Suppressor macrophage treated with lipopolysaccharide for 4 hours (primary cell): ENCODE measurements around the gene NOL11.
A peak's percentile ranks its signal among the peaks of the same experiment; 100 is the strongest.
"Not testable (repeated sequence)": the region's sequence is repeated elsewhere in the genome, so short reads cannot be mapped to it uniquely, and the experiment has no call there.

Experiments used
- DNase-seq: peaks from one replicate; pipeline ENCODE4 v3.0.0-alpha.2; 2020

The NOL11 gene

GRCh38 chr17:67756766-67757165 is 39.0 kb downstream of the NOL11 start:
- DNase-seq, result not testable (repeated sequence)

GRCh38 chr17:67759355-67760171 is 41.8 kb downstream of the NOL11 start:
- DNase-seq, result no peak

- DNase-seq, result no peak
Observed at GRCh38 chr17:67765623-67766022, 47.9 kb downstream of the NOL11 start.

GRCh38 chr17:67769231-67769630 is 51.5 kb downstream of the NOL11 start:
- no peak for DNase-seq

- no peak for DNase-seq
Observed at GRCh38 chr17:67770539-67770938, 52.8 kb downstream of the NOL11 start.

GRCh38 chr17:67772679-67773078 is 54.9 kb downstream of the NOL11 start:
- no peak for DNase-seq

- DNase-seq, result no peak
Observed at GRCh38 chr17:67773246-67773645, 55.5 kb downstream of the NOL11 start.

- DNase-seq, result peak; percentile 52
Observed at GRCh38 chr17:67779098-67779672, 61.4 kb downstream of the NOL11 start.

- DNase-seq, result no peak
Observed at GRCh38 chr17:67784364-67785121, 66.8 kb downstream of the NOL11 start.

- DNase-seq, result no peak
Observed at GRCh38 chr17:67785122-67785477, 67.4 kb downstream of the NOL11 start.

- DNase-seq, result no peak
Observed at GRCh38 chr17:67785504-67785903, 67.8 kb downstream of the NOL11 start.
